Measurements from ENCODE around the gene RPP40.

DNA sequence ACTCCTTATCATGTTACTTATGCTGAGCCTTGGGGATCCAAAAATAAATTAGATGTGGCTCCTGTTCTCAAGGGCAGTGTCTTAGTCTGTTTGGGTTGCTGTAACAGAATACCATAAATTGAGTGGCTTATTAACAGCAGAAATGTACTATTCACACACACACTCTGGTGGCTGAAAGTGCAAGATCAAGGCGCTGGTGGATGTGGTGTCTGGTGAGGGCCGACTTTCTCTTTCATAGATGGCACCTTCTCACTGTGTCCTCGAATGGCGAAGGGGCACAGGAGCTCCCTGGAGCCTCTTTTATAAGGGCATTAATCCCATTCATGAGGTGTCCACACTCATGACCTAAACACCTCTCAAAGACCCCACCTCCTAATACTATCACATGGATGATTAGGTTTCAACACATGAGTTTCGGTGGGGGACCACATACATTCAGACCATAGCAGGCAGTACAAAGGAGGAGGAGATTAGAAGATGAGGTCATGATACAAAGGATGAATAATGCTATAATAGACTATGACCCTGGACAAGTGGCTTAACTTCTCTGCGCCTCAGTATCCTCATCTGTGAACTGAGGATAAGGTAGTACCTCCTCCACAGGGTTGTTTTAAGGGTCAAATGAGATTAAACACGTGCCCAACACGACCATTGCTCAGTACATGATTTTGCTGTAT, 34.1 kb downstream of the RPP40 start:
- TF ChIP-seq GABPA (IDR thresholded peaks at IDR 0.05; ENCODE audit: low read depth) (no peak), ZBTB33 (IDR thresholded peaks at IDR 0.05; ENCODE audit: borderline replicate concordance, low read depth) (no peak), CTCF (IDR thresholded peaks at IDR 0.05) (no peak), MXI1 (IDR thresholded peaks at IDR 0.05; ENCODE audit: low read depth, low read length) (no peak)

All from SK-N-SH (cell line).